Activated T-cell treated with anti-CD3 and anti-CD28 coated beads for 1 hour (primary cell): ENCODE measurements around the gene ADARB1.
"Not testable (repeated sequence)": the region's sequence is repeated elsewhere in the genome, so short reads cannot be mapped to it uniquely, and the experiment has no call there.

ENCODE experiments used
- DNase-seq: peaks from one replicate; pipeline ENCODE4 v3.0.0-alpha.2; 2020; ENCODE audit warnings: low read depth

ADARB1 gene, protein sequence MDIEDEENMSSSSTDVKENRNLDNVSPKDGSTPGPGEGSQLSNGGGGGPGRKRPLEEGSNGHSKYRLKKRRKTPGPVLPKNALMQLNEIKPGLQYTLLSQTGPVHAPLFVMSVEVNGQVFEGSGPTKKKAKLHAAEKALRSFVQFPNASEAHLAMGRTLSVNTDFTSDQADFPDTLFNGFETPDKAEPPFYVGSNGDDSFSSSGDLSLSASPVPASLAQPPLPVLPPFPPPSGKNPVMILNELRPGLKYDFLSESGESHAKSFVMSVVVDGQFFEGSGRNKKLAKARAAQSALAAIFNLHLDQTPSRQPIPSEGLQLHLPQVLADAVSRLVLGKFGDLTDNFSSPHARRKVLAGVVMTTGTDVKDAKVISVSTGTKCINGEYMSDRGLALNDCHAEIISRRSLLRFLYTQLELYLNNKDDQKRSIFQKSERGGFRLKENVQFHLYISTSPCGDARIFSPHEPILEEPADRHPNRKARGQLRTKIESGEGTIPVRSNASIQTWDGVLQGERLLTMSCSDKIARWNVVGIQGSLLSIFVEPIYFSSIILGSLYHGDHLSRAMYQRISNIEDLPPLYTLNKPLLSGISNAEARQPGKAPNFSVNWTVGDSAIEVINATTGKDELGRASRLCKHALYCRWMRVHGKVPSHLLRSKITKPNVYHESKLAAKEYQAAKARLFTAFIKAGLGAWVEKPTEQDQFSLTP

DNA sequence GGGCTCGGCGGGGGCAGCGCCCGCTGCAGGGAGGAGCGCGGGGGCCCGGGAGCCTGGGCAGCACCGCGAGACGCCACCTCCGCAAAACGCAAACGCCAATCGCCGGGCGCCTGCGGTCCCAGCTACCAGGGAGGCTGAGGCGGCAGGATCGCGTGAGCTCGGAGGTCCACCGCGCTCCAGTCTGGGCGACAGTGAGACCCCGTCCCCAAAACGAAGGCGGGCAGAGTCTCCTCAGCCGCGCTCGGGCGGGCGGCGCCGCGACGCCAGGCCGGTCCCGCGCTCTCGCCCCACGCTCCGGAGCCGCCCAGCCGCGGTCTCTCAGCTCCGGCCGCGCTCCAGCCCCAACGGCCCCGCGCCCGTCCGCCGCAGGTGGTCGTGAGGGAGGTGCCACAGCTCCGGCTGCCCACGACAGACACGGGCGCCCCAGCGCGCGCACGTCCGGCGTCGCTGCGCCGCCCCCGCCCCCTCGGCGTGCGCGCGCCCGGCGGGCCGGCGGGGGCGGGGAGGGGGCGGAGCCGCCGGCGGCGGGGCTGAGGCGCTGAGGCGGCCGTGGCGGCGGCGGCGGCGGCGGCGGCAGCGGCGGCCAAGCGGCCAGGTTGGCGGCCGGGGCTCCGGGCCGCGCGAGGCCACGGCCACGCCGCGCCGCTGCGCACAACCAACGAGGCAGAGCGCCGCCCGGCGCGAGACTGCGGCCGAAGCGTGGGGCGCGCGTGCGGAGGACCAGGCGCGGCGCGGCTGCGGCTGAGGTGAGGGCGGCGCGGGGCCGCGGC lies at the start of gene ADARB1:
Gene ADARB1 (plus strand): TSS at position 533 of the 770 bp plus-strand sequence. CDS start 97,077 bp downstream, outside the sequence.
- peak; percentile 58 for DNase-seq

DNA sequence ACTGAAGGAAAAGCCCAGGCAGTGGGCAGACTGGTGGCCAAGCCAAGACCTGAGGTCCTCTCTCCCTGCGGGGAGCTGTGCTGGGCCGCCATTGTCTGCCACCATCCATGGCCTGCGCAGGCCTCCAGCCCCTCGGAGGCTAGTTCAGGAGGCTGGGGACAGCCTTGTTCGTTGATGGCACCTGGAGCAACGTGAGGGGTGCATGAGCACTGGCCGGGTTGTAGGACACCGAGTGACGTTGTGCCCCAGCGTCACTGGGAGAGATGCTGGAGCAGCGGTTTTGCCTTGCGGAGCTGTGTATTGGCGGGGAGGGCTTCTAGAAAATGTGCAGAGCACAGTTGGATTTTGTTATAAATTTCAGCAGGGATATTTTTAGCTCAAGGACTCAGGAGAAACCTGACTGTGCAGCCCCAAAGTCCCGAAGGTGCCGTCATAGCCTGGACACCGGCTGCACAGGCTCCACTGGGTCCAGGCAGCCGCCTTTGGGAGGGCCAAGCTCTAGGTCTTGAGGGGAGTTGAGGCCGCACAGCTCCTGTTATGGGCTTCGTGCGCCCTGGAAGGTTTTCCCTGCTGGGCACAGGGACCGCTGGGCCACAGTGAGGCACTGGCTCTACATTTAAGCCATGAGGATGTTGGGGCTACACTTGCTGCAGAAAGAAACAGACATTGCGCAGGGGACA lies 48.2 kb upstream of the ADARB1 start:
- DNase-seq, result no peak

DNA sequence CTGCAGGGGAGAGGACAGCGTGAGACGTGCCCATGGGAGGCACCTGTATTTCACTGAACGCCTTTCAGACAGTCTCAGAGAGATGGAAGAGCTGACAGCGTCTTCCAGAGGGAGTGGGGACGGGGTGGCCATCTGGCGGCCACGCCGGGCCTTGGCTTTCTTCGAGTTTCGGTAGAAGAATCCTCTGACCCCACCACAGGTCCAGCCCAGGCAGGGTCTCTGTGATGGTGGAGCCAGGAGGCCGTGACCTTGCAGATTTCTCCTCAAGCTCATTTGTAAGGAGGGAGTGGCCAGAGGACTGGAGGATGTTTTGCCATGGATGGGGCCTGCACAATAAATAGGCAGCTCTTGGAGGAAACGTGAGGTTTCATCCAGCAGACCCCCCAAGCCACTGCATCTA lies 47.6 kb upstream of the ADARB1 start:
- DNase-seq, result no peak

DNA sequence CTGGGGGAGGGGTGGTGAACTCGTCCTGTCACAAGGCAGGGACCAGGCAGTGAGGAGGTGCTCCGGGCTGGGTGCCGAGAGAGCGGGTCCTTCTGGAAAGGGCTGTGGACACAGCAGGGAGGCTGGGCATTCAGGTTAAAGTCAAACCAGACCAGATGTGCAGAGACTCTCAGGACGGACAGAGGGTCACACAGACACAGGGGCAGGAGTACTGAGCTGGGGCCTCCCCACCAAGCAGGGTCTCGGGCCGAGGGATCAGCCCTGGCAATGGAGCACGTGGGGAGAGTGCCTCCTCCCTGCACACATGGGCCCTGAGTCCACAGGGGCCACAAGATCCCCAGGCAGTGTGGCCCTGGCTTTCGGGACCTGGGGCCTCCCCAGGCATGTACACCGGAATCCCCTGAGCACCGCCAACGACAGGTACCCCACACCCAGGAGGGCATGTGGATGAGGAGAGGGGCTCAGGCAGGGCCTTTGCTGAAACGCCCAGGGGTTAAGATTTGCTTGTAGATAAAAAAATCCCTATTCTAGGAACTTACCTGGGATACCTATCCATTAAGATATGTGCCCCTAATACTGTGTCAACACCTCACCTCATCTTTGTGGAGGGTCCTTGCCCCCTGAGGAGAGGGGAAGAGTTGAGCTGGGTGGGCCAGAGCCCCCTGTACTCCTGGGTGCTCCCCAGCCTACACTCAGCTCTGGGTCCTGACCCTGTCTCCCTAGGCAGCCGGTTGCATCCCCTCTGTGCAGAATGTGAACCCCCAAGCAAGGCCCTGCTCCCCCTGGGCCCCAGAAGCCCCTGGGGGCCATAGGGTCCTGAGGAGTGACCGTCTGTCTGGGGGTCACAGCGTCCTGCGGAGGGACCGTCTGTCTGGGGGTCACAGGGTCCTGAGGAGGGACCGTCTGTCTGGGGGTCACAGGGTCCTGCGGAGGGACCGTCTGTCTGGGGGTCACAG lies 46.9 kb upstream of the ADARB1 start:
- no peak for DNase-seq

DNA sequence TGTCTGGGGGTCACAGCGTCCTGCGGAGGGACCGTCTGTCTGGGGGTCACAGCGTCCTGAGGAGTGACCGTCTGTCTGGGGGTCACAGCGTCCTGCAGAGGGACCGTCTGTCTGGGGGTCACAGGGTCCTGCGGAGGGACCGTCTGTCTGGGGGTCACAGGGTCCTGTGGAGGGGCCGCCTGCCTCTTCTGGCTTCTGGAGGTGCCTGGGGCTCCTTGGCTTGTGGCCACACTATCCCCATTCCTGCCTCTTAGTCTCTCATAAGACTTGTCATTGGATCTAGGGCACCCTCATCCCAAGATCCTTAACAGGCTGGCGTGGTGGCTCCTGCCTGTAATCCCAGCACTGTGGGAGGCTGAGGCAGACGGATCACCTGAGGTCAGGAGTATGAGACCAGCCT lies 45.7 kb upstream of the ADARB1 start:
- DNase-seq, result not testable (repeated sequence)

DNA sequence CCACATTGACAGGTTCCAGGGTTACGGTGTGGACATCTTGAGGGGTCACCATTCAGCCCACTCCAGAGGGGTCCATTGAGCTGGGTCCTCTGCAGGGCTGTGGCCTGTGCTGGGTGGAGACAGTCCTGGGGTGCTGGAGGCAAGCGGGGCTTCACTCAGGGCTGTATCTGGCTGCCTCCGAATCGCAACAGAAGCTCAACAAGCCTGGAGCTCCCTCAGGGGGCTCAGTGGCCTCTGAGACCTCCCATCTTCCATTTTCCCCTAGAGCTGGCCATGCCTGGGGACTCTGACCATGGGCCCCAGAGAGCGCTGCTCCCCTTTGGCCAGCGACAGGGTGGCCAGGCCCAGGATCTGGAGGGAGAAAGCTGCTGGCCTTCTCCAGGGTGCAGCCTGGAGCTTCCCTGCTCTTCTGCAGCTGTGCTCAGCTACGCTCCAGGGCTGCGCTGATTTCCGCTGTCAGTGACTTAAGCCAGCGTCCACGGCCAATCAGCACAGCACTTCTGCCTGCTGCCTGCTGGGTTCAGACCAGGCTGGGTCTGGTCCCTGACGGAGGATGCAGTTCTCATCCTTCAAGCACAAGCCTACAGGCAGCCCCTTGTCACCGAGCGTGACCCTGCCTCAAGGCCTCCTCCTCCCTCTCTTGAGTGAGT lies 45.0 kb upstream of the ADARB1 start:
- DNase-seq, result no peak

DNA sequence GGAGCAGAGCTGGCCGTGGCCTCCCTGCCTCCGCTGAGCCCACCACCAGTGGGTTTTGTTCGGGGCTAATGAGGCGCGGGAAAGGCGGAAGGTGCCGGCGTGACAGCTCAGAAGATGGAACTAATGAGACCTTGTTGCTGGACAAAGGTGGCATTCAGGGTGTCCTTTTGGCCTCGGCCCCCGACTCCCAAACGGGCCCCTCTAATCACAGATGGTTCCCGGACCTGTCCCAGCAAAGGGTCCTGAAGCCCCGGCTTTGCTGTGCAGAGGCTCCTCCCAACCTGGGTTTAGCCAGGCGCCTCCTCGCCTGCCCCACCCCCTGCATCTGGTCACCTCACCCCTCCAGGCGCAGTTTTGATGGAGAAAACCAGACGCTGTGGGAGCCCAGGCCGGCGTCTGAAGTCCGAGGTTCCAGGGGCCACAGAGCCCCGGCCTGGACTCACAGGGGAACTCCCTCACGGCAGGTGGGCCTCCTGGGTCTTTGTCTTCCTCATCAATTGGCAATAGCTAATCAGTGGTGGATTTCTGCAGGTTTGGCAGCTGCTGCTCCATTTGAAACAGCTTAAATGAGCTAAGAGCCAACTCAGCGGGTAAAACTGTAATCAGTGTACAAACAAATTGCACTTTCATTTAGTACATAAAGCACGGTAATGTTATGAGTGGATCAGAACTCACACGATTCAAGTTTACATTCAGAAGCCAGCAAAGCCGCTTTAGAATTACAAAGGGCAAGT lies 44.3 kb upstream of the ADARB1 start:
- no peak for DNase-seq

DNA sequence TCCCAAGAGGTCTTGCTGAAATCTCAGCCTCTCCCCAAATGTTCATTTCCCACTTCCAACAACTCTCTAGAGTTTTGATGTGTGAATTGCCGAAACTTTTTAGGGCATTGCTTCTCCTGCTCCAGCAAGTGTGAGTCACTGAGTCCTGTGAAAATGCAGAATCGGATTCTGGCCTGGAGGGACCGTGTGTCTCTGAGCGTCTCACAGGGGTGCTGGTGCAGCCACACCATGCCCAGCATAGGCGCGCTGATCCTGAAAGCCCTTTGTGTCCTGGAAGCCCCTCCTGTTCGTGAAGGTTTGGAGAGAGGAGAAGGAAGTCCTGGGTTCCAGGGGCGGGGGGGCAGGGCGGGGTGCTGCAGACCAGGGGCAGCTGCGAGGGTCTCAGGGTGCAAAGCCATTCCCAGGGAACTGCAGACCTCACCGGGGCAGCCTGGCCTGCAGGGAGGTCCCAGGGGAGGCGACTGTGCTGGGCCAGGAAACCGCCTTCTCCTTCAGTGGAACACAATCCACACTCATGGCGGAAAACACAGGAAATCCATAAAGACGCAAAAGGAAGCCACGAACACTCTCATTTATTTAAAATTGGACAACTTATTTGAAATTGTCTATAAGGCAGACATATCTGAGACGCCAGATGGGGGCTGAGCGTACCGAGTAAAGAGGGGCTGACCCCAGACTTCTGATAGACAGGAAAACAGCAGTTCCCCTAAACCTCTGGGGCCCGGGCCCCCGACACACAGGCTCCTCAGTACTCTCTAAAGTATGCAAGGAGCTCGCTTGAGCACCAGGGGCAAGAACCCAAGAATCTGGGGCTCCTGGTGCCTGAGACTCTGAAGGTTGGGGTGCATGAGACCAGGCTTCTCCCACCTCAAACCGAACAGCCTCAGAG lies 43.5 kb upstream of the ADARB1 start:
- no peak for DNase-seq

DNA sequence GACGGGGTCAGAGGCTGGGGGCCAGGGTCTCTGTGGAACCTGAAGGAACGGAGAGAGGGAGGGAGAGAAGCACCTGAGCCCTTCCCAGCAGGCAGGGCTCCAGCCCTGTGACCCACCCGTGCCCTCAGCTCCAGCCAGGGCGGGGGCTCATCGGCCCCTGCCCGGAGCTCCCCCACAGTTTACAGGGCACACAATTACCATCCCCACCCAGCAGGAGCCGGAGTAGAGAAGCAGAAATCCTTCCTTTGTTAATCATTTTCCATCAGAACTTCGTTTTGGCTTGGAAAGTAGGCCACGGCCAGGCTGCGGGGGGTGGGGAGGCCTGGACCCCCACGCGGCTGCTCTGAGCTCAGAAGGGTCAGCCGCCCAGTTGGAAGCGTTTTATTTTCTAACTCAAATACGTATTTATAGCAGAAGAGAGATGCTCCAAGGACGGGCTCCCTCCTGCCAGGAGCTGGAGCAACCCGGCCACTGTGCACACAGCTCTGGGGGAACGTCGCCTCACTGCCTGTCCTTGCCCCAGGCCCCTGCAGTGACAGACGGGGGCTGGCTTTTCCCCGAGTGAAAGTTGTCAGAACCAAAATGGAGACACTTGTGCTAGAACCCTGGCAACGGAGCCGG lies 42.7 kb upstream of the ADARB1 start:
- DNase-seq, result no peak

DNA sequence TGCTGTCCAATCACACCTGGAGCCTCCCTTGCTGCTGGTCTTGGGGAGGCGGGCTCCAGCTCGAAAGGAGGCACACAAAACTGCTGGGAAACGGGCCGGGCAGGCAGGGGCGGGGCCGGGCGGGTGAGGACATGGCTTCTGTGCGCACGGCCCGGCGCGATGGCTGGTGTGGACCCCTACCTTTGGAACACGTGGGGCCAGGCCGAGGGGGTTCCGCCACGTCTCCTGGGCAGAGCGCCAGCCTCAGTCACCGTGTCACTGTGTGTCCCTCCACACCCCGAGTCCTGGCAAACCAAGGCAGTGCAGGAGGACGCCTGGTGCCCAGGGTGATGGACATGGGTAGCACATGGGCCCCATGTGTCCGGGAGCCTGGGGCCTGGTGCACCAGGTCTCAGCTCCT lies 42.0 kb upstream of the ADARB1 start:
- no peak for DNase-seq

DNA sequence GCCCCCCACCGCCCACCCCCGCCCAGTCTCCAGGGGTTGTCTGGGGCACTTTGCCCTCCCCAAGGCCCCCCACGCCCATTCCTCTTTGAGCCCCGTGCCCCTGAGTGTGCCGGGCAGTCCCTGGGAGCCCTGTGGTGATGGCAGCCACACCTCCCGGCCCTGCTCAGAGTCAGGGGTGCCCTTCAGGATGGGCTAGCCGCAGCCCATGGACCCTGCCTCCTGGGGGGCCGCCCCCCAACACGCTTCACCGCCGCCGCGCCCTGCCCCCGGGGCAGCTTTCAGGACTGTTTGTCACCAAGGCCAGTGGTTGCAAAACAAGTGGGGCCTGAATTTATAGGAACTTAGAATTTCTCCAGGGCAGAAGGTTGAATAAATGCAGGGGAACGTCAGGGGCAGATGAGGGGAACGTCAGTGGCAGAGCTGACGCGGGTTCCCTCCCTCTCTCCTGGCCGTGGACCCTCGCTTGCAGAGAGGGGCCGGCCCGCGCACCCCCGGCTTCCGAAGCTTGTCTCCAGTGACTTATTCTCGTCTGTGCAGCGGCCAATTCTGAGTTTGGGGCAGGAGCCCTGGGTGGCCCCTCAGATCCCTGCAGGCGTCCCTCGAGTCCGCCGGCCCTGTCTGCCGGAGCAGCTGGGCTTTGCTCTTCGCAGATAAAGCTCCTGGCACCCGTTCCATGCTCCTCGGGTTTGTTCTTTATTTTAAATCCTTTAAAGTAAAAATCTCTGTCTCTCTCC lies 41.2 kb upstream of the ADARB1 start:
- no peak for DNase-seq

DNA sequence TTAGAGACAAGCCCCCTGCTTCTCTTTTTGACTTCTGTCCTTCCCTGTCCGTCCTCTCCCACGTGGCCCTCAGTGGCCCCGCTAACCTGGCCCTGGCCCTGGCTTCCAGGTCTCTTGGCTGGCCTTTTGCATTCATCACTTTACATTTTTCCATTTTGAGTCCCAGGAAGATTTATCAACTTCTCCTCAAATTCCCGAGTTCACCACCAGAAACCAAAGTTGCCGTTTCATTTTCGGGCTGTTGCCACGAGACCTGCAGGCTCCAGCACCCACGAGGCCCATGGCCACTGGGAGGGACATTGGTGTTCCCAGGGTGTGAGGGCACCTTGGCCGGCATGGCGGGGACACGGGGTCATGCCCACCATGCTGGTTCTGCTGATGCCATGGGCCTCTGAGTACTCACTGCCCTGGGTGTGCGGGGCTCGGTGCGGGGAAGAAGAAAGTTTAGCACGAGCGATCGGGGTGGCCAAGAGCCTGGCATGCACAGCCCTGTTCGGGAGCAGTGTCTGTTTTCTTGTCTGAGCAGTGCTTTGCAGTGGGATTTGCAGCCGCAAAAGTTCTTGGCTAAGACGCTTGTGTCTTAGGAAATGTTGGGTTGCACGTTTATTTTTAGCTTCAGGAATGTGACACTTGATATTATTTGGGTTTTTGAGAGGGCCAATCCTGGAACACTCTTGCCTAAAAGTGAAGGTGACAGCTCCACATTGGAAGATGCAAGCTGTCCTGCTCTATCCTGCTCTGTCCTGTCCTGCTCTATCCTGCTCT lies 40.4 kb upstream of the ADARB1 start:
- DNase-seq, result no peak

DNA sequence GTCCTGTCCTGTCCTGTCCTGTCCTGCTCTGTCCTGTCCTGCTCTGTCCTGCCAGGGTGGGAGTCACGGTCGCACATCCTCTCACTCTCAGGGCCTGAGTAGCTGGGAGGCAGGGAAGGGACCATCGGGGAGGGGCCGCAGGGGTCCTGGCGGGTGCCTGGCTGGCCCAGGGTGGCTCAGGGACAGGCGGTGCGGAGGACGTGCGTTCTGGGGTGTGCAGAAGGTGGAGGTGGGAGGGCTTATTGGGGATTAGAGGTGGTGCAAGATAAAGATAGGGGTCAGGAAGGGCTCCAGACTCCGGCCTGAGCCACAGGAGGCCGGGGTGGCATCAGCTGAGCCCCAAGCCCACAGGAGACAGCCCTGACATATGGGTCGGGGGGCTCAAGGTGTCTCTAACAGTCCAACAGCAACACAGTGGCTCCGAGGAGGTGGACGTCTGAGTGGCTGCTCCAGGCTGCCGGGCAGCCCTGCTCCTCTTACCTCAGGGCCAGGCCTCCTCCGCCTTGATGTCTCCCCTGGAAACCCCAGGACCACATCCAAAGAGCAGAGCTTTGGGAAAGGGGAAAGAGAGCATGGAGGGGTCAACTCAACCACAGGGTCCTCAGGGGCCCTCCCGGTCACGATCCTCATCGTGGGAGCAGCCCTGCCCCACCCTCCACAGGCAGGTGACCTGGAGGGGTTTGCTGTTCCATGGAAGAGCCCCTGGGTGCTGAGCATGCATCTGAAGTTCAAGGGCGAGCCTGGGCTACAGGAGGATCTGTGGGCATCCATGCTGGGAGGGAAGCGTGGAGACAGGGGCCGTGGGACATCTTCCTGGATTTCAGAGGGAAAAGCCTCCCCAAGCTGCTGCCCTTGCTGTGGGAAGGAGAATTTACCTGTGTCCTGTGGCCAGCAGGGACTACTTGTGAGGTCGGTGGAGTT lies 39.6 kb upstream of the ADARB1 start:
- no peak for DNase-seq

DNA sequence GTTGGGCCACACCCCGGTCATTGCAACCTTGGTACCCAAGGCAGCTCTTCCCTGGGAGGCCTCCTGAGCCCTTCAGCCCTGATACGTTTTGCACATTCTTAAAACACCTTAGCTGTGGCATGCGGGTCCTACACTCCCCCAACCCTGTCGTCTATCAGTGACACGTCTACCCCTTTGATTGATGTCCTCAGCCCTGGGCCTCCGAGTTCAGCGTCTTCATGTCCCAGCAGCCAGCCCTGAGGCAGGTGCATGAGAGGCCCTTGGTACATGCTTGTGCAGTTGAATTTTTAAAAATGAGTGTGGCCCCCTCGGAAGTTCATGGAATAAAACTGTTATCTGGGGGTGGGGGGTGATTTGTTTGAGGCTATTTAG lies 38.9 kb upstream of the ADARB1 start:
- no peak for DNase-seq

DNA sequence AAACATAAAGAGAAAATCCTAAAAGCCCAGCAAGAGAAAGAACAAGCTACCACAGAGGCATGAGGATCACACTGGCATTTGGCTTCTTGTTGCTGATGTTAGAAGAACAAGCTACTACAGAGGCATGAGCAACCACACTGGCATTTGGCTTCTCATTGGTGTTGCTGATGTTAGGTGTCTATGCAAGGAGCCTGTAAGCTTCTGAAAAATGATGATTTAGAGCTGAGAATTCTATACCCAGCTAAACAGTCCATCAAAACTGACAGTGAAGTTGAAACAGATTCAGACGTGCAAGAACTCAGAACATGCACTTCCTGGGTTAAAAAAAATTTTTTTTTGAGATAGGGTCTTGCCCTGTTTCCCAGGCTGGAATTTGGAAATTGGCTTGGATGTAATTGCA lies 37.8 kb upstream of the ADARB1 start:
- DNase-seq, result no peak

DNA sequence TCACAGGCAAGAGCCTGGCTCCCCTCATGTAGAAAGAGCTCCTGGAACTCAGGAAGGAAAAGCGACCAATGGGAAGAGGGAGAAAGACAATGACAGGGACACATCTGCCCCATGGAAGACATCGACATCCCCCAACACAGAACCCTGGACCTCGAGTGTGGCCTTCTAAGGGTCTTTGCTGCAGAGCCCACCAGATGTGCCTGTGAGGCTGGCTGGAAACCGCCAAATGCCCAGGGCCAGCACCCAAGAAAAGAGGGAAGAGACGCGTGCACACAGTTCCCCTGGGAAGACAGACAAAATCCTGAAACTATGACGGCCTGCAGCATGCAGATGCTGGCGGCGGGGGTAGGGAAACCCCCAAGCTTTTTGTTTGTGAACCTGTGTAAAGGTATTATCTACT lies 36.4 kb upstream of the ADARB1 start:
- no peak for DNase-seq
